Measurements from ENCODE around the gene SYNE2.
A peak's percentile ranks its signal among the peaks of the same experiment; 100 is the strongest.

The SYNE2 gene

GRCh38 chr14:63940387-63940786 lies 87.6 kb downstream of the SYNE2 start:
- peak overlapping the region in 1 of 21 experiments; percentile 40 for H3K27ac ChIP-seq
- no peak overlapping the region for H3K4me3 ChIP-seq

- H3K4me3 ChIP-seq, result no peak overlapping the region
These were observed 88.2 kb downstream of the SYNE2 start for GRCh38 chr14:63941023-63941422.

DNA sequence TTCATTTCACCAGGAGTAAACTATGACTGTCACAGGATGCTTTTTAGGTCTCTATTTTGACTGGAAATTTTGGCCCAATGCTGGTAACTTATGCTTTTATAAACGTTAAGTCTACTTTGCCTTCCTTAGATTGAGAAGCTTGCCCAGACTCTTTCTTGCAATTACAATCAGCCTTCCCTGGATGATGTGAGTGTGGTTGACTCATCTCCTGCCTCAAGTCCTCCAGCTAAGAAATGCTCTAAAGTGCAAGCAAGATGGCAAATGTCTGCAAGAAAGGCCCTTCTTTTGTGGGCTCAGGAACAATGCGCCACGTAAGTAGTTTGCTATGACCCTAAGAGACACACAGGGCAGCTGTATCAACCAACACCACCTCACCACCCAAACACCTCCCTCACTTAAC lies 96.9 kb downstream of the SYNE2 start:
- H3K27ac ChIP-seq, result no peak overlapping the region
- no peak overlapping the region for H3K4me3 ChIP-seq

More at GRCh38 chr14:63941023-63941422, 88.2 kb downstream of the SYNE2 start:
- peak overlapping the region in 1 of 21 experiments; percentile 40 for H3K27ac ChIP-seq

DNA sequence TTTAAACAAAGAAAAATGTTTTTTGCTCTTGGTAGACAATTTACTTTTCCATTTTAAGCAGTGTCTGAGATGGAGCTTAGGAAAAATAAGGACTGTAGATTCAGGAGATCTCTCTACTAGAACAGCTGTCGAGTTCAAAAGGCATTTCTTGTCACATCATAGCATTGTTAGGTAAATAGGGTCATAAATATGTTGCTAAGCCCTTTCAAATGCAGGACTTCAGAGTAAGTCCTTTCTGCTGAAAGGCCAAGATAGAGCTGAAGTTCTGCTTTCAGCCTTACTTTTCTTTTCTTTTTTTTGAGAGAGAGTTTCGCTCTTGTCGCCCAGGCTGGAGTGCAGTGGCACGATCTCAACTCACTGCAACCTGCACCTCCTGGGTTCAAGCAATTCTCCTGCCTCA lies 98.2 kb downstream of the SYNE2 start:
- no peak overlapping the region for H3K4me3 ChIP-seq

GRCh38 chr14:63951429-63951828 lies 98.6 kb downstream of the SYNE2 start:
- no peak overlapping the region for H3K27ac ChIP-seq
- H3K4me3 ChIP-seq, result no peak overlapping the region

More for the DNA sequence above, 98.2 kb downstream of the SYNE2 start:
- H3K27ac ChIP-seq, result no peak overlapping the region

- Histone ChIP-seq H3K4me3 (no peak overlapping the region), H3K27ac (no peak overlapping the region)
These were observed 99.5 kb downstream of the SYNE2 start for GRCh38 chr14:63952053-63952932.

- Histone ChIP-seq H3K4me3 (no peak overlapping the region), H3K27ac (no peak overlapping the region)
These were observed 100.2 kb downstream of the SYNE2 start for GRCh38 chr14:63952933-63953437.

GRCh38 chr14:63956326-63956725 lies 103.5 kb downstream of the SYNE2 start:
- H3K4me3 ChIP-seq, result no peak overlapping the region
- no peak overlapping the region for H3K27ac ChIP-seq

GRCh38 chr14:63960926-63961567 lies 108.2 kb downstream of the SYNE2 start:
- Histone ChIP-seq H3K4me3 (no peak overlapping the region), H3K27ac (no peak overlapping the region)

GRCh38 chr14:63962906-63963305 lies 110.1 kb downstream of the SYNE2 start:
- Histone ChIP-seq H3K4me3 (no peak overlapping the region), H3K27ac (no peak overlapping the region)

DNA sequence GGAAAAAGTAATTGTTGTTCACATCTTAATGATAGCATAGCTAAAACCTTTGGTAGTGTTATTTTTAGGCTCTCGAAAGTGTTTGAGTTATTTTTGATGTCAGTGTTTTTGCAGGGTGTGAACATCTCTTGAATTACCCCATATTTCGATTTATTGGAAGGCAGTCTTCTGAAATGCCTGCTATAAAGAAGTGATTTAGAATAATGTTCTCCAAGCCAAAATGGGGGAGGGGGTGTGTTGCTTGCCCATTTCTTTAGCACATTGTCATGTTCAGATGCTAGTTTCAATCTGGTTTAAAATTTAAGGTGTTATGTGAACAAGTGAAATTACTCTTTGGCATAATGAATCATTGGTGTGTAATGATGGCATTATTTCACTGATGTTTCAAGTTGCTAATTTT lies 110.6 kb downstream of the SYNE2 start:
- H3K4me3 ChIP-seq, result no peak overlapping the region
- no peak overlapping the region for H3K27ac ChIP-seq

- Histone ChIP-seq H3K4me3 (no peak overlapping the region), H3K27ac (no peak overlapping the region)
These were observed 111.3 kb downstream of the SYNE2 start for GRCh38 chr14:63964113-63964512.

DNA sequence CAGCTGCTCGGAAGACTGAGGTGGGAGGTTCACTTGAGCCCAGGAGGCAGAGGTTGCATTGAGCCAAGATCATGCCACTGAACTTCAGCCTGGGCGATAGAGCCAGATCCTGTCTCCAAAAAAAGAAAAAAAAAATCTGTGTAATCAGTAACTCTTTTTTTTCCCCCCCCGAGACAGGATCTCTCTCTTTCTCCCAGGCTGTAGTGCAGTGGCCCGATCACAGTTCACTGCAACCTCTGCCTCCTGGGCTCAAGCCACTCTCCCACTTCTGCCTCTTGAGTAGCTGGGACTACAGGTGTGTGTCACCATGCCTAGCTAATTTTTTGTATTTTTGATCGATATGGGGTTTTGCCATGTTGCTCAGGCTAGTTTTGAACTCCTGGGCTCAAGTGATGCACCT lies 113.6 kb downstream of the SYNE2 start:
- Histone ChIP-seq H3K4me3 (no peak overlapping the region), H3K27ac (no peak overlapping the region)

DNA sequence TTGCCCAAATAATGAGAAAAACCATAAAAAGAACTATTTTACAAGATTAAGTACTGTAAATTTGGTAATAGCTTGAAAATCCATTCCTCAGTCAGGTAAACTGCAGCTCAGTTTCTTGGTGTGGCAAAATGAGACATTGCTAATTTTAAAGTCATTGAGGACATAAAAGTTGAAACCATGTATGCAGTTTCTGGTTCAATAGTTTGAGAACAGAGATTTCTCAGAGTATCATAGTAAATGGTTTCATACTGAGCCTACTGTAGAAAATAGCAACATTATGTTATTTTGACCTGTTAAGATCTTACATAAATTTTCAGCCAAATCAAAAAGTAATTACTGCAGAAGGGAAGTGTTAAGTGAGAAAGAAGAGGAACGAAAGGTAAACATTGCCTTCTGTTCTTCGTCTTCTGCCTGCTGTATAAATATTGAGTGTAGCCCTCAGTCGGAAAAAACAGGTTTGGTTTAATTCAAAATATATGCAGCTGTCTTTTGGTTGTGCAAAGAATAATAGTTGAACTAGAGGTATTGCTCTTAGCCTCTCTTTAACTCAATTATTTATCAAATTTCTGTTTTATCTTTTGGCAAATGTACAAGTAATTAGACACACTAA lies 119.6 kb downstream of the SYNE2 start:
- Histone ChIP-seq H3K27ac (no peak overlapping the region), H3K4me3 (no peak overlapping the region)

- H3K4me3 ChIP-seq, result no peak overlapping the region
- H3K27ac ChIP-seq, result no peak overlapping the region
These were observed 121.4 kb downstream of the SYNE2 start for GRCh38 chr14:63974176-63974575.

- Histone ChIP-seq H3K27ac (no peak overlapping the region), H3K4me3 (no peak overlapping the region)
These were observed 128.8 kb downstream of the SYNE2 start for GRCh38 chr14:63981569-63981968.

DNA sequence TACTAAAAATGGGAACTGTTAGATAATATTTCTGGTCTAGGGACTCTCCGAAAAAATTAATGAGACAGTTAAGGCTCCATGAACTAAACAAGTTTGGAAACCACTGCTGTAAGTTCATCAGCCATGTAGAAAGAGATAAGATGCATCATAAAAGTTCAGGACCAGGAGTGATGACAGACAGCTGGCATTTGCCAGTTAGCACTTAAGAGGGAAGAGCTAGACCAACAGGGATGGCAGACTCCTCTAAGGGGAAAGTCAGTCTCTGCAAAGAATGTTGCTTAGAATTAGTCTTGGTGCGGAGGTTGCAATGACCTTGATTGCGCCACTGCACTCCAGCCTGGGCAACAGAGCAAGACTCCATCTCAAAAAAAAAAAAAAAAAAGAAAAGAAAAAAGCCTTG lies 129.4 kb downstream of the SYNE2 start:
- Histone ChIP-seq H3K27ac (no peak overlapping the region), H3K4me3 (no peak overlapping the region)

DNA sequence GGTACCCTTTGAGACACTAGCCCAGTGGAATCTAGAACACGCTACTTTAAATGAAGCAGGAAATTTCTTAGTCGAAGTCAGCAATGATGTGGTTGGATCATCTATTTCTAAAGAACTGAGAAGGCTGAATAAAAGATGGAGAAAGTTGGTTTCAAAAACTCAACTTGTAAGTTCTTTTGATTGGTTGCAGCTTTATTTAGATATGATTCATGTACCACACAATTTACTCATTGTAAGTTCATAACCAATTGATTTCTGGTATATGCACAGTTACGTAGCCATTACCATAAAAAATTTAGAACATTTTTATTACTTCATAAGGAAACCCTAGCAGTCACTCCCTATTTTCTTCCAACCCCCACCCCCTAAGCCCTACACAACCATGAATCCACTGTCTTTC lies 129.8 kb downstream of the SYNE2 start:
- no peak overlapping the region for H3K27ac ChIP-seq
- H3K4me3 ChIP-seq, result no peak overlapping the region

GRCh38 chr14:63986789-63987533 lies 134.2 kb downstream of the SYNE2 start:
- Histone ChIP-seq H3K4me3 (no peak overlapping the region), H3K27ac (no peak overlapping the region)

GRCh38 chr14:63988579-63988978 lies 135.8 kb downstream of the SYNE2 start:
- no peak overlapping the region for H3K4me3 ChIP-seq
- no peak overlapping the region for H3K27ac ChIP-seq
